ENCODE measurements around the gene AHRR.
A peak's percentile ranks its signal among the peaks of the same experiment; 100 is the strongest.

Gene AHRR

DNA sequence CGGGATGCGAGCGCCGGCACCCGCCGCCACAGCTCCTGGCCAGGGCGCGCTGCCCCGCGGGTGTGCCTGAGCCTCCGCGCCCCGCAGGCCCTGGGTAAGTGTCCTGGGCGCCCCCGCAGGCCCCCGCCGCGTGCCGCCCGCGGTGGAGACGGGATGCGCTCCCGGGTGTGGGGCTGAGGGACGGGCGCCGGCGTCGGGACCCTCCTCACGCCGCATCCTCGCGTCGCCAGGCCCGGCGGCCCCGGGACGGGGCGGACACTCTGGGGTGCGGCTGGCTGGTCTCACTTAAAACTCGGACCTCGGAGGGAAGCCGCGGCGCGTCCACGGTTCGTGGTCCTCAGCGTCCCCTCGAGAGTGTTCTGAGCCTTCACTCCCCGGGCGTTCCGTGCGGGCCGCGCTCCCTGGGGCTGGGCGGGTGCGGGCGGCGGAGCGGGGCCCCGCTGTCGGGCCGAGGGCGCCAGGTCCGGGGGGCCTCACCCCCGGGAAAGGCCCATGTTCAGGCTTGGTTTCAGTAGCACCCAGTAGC, 275 bp downstream of the AHRR start:
- DNase-seq = no peak

DNA sequence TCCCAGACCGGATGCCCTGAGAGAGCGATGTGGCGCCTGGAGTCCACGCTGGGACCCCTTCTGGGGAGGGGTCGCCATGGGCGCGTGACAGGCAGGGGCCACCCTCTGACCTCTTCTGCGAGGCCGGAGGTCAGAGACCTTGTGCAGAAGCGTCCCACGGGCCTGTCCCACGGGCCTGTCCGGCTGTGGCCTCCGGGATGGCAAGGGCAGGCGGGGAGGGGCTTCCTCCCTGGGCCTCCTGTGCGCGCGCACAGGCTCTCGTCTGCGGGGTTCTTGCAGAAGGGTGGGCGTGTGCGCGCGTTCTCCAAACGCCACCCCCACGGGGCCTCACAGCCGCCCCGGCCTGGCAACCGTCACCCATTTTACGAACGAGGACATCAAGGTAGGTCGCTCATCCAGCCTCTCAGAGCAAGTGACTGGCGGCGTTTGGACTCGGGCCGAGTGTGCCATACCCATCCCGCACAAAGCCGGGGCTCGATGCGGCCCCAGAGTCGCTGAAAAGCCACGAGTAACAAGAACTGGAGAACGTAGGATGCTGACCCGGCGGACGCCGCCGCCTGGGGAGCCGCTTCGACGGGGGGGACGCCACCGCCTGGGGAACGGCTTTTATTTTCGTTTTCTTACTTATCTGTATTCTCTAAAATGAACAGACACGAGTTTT, 897 bp downstream of the AHRR start:
- no peak for DNase-seq

DNA sequence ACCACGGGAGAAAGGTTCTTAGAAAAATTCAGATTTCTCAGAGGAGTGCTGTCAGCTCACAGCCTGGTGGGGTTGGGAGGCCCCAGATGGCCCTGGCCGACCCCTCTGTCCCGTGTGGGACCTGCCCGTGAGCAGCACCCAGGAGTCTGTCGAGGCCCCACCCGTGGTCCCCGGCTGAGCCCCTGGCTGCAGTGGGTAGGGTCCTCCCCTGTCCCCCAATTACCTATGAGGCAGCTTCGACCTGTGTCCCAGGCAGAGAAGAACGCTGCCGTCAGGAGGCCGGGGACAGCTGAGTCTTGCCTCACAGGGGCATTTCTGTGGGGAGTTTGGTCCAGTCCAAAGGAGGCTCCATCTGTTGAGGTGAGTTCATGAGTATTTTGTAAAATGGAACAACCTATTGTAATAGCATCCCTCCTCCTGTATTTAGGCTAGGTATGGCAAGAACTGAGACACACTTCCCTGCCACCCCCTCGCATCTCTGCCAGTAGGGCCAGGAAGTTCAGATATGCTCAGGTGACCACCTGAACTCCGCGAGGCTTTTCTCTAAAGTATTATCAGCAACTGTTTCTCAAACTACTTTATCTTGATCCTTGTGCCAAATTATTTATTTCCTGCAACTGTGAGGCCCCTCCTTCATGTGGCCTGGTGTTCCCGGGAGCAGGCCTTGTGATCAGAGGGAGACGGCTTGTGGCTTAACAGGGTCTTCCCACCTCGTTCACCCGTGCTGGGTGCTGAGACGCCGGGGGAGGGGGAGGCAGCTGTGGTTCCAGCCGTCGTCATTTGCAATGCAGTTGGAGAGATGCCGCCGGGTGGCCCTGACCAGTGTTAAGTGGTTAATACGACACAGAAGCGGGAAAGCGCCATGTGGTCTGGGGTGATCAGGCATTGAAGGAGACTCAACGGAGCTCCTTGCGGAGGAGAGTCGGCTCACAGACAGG, 1.7 kb downstream of the AHRR start:
- DNase-seq = no peak

DNA sequence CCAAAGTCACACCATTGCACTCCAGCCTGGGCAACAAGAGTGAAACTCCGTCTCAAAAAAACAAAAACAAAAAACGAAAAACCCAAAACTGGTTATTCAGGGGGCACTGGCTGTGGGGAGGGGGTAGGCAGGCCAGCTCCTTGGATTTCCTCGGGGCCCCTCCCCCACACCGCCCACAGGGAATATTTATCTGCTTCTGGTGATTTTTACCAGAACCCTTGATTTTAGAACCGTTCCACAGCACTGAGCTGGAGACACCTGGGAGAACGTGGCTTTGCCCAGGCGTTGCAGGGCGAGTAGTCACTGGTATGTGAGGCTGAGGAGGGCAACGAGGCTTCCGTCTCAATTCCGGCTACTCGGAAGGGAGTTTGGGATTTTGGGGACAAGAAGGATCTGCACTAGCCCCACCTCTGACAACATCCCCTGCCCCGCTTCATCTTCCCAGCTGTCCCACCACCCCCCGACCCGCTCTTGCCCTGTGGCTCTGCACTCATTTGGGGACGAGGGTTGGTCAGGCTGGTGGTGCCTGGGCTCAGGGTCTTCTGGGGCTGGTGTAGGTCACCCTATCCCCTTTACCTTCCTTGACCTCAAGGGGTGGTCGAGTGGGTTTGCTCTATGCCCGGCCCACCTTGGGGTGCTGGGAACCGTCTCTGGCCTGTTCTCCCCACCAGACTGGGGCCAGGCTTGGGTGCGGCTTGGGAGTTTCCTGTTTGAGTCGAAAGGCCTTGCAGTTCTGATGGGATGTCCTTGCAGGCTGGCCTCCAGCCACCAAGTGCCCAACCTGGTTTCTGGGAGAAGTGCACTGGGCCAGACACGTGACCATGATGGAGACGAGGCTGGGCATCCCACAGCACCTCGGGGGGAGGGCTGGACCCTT, 3.5 kb downstream of the AHRR start:
- DNase-seq = no peak

DNA sequence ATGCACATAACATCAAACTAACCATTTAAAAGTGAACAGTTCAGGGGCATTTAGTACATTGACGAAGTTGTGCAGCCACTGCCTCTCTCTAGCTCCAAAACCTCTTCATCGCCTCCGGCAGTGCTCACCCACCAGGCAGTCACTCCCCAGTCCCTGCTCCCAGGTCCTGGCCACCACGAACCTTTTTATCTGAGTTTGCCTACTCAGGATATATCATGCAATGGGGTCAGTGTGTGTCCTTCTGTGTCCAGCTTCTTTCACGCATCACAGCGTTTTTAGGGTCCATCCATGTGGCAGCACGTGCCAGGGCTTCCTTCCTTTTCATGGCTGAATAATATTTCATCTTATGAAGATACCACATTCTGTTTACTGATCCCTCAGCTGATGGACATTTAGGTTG, 4.6 kb downstream of the AHRR start:
- no peak for DNase-seq

DNA sequence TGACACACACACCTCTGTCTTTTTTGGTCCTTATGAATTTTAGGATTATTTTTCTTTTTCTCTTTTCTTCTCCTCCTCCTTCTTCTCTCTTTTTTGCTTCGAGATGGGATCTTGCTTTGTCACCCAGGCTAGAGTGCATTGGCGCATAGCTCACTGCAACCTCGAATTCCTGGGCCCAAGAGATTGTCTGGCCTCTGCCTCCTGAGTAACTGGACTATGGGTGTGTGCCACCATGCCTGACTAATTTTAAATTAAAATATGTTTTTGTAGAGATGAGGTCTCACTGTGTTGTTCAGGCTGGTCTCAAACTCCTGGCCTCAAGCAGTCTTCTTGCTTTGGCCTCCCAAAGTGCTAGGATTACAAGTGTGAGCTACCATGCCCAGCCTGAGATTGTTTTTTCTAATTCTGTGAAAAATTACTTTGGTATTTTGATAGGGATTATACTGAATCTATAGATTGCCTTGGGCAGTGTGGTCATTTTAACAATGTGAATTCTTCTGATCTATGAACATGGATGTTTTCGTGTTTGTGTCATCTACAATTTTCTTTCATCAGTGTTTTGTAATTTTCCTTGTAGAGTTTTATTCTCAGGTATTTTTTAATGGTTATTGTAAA, 7.7 kb downstream of the AHRR start:
- no peak for DNase-seq

DNA sequence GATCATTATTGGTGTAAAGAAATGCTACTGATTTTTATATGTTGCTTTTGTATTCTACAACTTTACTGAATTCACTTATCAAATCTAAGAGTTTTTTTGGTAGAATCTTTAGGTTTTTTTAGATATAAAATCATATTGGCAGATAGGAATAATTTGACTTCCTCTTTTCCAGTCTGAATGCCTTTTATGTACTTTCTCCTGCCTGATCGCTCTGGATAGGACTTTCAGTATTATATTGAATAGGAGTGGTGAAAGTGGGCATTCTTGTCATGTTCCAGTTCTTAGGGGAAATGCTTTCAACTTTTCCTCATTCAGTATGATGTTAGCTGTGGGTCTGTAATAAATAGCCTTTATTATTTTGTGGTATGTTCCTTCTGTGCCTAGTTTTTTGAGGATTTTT, 8.3 kb downstream of the AHRR start:
- DNase-seq = no peak

DNA sequence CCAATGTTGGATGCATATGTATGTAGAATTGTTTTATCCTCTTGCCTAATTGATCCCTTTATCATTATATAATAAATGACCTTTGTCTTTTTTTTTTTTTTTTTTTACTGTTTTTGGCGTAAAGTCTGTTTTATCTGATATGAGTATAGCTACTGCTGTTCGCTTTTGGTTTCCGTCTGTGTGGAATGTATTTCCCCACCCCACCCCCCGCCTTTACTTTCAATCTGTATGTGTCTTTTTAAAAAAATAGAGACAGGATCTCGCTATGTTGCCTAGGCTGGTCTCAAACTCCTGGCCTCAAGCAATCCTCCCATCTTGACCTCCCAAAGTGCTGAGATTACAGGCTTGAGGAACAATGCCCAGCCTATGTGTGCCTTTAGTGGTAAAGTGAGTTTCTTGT, 11.3 kb downstream of the AHRR start:
- no peak for DNase-seq

DNA sequence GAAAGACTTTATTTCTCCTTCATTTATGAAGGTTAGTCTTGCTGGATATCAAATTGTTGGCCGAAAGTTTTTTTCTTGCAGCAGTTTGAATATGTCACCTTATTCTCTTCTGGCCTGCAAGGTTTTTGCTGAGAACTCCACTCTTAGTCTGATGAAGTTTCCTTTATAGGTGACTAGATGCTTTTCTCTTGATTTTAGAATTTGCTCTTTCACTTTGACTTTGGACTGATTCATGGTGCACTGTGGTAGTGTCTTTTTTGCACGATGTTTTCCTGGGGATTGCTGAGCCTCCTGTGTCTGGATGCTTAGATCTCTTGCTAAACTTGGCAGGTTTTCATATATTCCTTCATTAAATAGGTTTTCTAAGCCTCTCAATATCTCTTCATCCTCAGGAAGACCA, 12.4 kb downstream of the AHRR start:
- DNase-seq = no peak

DNA sequence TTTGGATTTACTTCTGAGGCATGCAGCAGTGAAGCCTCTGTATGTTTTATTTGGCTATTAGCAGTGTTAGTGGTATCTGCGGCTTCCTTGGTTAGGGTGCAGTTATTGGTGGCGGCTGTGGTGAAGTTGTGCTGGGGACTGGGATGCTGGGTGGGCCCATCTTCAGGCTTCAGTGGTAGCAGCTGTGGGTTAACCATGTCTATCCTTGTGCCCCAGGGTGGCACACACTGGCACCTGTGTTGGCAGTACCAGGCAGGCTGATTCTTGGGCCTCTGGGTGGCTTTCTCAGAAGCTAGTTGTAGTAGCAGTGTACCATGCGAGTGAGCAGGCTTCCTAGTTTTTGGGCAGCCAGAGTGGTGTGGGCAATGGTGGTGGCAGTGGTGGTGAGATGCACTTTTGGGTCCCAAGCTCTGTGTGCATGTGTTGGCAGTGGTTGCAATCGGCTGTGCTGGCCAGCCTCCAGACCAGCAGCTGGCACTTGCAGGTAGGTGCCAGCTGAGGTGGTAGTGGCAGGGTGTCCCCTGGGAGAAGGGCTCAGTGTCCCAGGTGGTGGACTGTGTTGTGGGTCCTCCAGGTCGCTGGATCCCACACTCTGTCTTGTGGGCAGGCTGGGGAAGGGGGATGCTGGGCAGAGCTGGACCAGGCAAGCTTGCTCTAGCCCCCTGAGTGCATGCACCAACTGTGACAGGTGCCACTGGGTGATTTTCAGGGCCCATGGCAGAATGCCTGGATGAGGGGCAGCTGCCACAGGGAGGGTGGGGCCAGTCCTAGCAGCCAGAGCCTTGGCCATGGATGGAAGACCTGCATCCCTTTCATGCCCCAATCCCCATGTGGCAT, 13.6 kb downstream of the AHRR start:
- DNase-seq = no peak

DNA sequence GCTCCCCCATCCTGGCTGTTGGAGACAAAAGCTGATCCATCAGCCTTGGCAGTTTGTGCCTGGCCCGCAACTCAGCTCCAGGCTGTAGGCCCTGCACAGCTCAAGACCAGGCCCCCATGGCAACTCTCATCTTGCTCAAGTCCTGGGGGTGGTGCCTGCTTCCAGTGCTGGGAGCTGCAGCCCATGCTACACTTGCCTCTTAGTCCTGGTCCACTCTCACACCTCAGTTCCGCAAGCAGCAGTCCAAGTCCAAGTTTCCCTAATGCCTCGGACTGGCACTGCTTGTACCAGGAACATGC, 14.2 kb downstream of the AHRR start:
- DNase-seq = no peak

DNA sequence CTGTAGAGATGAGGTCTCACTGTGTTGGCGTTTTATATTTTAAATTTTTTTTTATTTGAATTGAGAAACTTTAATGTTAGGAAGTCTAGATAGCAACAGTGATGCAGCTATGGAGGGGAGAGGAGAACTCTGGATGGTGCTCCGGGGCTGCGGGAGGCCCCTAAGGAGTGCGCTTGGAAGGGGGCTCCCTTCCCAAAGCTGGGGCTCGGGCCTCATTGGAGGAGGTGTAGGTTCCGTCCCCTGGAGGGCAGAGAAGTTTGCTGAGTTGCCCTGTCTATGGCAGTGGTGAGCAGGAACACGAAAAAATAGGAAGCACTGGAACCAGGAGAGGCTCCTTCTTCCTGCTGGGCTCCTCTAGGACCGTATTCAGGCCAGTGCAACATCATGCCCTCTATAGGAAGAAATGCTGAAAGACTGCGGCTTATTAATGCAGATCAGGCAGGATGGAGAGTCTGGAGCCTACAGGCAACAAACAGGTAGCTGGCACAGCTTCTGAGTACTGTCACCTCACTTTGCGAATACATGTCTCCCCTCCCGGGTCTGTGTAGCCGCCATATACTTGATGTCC, 16.1 kb downstream of the AHRR start:
- DNase-seq = no peak

DNA sequence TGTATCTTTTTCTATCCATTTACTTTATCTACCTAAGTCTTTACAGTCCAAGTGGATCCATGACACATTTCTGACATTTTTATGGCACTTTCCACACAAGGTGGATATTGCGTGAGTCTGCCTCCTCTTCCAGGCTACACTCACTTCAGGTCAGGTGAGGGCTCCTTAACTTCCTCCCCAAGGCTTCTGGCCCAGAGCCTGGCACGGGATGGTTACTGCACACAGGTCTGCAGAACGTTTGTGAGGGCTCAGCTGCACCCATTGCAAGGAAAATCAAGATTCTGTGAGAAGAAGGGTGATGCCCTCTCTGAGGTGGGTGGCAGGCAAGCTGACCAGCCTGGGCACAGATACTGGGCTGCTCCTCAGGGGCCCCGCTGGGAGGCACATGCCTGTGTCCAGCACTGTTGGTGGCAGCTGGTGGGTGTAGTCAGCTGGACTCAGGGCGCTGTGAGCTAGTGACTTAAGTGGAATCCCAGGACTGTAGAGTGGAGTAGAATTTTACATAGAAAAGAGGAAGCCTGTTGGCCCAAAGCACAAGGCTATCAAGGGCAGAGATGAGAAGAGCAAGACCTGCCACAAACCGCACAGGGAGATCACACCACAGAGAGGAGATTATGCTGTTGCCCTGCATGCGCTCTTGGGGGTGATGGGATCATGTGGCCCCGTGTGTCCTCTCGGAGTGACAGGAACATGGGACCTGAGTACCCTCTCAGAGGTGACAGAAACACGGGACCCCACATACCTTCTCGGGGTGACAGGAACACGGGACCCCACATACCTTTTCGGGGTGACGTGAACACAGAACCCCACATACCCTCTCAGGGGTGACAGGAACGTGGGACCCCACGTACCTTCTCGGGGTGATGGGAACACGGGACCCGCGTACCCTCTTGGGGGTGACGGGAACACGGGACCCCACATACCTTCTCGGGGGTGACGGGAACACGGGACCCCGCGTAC, 21.3 kb downstream of the AHRR start:
- no peak for DNase-seq

DNA sequence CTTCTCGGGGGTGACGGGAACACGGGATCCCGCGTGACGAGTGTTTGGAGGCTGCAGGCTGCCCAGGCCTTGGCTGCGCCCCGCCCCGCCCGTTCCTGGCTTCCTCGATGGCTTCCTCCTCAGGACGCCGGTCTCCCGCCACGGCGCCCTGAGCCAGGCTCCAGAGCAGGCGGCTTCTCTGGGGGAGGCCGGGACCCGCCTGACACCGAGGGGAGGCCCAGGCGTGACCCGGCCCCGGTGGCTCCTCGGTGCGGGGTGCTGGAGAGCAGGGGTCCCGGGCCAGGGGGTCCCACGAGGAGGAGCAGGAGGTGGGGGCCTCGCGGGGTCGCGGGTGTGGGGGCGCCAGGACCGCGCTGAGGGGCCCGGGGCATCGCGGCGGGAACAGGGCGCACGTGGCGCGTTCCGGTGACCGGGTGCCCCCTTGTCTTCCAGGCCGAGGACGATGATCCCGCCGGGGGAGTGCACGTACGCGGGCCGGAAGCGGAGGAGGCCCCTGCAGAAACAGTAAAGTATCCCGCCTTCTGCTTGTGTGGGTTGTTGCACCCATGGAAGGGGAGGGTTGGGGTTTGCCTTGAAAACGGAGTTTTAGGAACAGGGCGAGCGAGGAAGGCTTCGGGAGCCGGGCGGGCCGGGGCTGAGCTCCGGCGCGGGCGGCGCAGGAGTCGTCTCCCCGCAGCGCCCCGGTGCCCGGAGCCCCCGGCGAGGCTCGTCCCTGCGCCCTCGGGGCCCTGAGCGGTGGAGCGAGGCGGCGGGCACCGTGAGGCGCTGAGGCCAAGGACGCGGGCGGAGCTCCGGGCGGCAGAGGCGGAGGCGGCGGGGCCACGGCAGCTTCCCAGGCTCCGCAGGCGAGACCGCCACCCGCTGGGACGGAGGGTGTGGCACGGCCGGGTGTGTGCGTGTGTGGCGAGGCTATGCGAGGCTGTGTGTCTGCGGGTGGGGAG, 22.2 kb downstream of the AHRR start:
- DNase-seq = peak; percentile 29

DNA sequence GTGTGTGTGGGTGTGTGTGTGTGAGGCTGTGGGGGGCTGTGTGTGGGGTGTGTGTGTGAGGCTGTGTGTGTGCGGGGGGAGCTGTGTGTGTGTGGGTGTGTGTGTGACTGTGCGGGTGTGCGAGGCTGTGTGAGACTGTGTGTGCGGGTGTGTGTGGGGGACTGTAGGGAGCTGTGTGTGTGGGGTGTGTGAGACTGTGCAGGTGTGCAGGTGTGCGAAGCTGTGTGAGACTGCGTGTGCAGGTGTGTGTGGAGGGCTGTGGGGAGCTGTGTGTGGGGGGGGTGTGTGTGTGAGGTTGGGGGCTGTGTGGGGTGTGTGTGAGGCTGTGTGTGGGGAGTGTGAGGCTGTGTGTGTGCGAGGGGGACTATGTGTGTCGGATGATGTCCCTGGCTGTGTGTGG, 23.2 kb downstream of the AHRR start:
- DNase-seq = no peak

DNA sequence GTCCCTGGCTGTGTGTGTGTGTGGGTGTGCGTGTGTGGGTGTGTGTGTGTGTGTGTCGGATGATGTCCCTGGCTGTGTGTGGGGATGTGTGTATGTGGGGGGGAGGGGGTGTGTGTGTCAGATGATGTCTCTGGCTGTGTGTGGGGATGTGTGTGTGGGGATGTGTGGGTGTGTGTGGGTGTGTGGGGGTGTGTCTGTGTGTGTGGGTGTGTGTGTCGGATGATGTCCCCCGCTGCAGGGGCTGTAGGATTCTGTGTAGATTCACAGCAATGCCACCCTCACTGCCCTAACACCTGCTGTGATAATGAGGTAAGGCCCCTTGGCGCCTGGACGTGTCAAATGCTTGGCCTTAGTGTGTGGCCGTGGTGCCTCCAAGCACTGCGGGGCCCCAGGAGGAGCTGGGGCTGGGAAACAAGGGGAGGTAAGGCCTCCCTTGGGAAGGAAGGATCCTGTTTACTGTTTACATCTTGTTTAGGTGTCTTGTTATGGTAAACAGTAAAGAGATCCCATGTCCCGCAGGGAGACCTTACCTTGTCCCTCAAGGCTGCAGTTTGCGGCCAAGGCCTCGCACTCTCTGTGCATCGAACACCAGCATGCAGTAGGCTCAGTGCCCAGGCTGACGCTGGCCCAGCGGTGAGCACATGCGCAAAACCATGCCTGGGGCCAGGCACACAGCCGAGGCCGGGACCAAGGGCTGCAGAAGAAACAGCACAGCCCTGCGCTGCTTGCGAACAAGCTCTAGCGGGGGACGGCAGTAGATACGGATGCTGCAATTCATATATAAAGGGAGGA, 24.1 kb downstream of the AHRR start:
- DNase-seq = no peak

DNA sequence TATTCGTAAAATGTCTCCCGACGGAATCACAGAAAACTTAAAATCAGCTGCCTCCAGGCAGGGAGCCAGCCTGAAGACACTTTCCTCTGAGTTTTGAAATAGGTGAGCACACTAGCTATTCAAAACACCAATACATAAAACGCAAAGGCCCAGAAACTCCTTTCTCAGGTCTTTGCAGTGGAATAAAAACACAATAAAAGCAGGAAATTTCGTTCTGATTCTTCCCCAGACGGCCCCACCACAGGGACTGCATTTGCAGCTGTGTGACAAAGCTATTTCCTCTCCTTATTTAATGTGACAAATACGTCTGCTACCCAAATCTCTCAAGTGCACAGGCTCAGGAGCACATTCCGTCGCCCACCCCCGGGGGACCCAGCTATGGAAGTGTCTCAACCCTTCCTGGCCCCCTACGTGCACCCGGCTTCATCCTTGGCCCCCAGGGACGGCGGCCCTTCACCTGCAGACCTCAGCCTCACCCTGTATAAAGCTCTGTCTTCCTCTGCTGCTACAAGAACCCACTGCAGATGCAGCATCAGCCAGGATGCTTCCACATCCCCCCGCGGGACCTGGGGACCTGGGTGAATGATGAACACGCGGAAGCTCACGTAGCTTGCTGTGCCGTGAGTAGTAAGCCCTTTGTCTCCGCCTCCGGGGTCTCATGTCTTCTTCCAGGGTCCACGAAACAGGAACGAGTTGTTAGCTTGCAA, 24.9 kb downstream of the AHRR start:
- no peak for DNase-seq
